ENCODE measurements around the gene SNTG2.

Gene SNTG2

DNA sequence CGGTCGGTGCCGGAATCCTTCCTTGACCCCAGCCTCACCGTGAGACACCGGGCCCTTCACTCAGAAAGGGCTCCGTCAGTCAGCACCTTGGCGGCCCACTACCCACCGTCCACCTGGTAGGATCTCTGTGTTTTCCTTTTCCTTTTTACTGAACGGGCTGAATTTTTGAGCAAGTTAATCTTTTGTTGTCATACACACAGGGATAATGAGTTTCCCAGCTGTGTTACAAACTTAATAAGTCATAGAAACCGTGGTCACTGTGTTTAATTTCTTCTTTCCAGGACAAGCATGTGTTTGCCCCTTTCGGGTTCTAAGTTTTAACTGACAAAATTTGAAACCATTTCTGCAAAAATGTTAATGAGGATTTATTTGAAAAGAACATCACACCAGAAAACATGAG is 423.6 kb downstream of the SNTG2 start:
- Histone ChIP-seq H3K4me1 (ENCODE audit: insufficient read depth, low read length, poor library complexity, severe bottlenecking) (peaks cover 4% of the 10 kb centered on the region), H3K27me3 (ENCODE audit: insufficient read depth, low read length, poor library complexity, severe bottlenecking) (no peaks in the 10 kb centered on the region), H3K9me3 (ENCODE audit: insufficient read depth, low read depth, low read length) (no peaks in the 10 kb centered on the region), H3K4me3 (ENCODE audit: low read length, poor library complexity, severe bottlenecking) (no peak overlapping the region), H3F3A (ENCODE audit: low read depth) (no peaks in the 10 kb centered on the region), H4K20me1 (ENCODE audit: insufficient read depth, low read length, poor library complexity, severe bottlenecking) (no peaks in the 10 kb centered on the region), H3K79me2 (ENCODE audit: insufficient read depth, low read length) (no peaks in the 10 kb centered on the region), H3K36me3 (ENCODE audit: insufficient read depth, low read length) (no peaks in the 10 kb centered on the region), H2AFZ (ENCODE audit: low read length) (no peak overlapping the region), H3K4me2 (ENCODE audit: low read depth, low read length, poor library complexity, severe bottlenecking) (no peak overlapping the region), H3K9me2 (replicated peaks; ENCODE audit: low read depth, low read length) (no peaks in the 10 kb centered on the region), H3K9ac (ENCODE audit: low read depth, low read length, poor library complexity, severe bottlenecking) (no peak overlapping the region)
- TF ChIP-seq, protein P1, sequence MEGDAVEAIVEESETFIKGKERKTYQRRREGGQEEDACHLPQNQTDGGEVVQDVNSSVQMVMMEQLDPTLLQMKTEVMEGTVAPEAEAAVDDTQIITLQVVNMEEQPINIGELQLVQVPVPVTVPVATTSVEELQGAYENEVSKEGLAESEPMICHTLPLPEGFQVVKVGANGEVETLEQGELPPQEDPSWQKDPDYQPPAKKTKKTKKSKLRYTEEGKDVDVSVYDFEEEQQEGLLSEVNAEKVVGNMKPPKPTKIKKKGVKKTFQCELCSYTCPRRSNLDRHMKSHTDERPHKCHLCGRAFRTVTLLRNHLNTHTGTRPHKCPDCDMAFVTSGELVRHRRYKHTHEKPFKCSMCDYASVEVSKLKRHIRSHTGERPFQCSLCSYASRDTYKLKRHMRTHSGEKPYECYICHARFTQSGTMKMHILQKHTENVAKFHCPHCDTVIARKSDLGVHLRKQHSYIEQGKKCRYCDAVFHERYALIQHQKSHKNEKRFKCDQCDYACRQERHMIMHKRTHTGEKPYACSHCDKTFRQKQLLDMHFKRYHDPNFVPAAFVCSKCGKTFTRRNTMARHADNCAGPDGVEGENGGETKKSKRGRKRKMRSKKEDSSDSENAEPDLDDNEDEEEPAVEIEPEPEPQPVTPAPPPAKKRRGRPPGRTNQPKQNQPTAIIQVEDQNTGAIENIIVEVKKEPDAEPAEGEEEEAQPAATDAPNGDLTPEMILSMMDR (conservative IDR thresholded peaks at IDR 0.05; ENCODE audit: low read length), result no peak
- TF ChIP-seq EZH2phosphoT487 (IDR thresholded peaks at IDR 0.05; ENCODE audit: borderline replicate concordance), result no peak

DNA sequence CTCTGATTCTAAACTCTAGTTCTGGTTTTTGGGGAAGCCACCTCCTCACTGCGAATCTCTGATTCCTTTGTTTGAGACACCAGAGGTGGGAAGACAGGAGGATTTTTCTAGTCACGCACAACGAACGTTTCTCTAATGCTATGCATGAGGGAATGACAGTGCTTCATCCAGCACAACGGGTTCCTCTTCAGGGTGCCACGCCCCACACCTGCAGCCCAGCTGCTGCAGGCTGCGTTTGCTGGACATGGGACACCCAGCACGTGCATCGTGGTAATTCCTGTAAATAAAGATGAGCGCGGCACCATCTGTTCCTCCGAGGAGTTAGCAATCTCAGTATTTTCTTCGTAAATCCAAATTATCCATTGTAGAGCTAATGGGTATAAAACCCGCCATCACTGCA is 425.1 kb downstream of the SNTG2 start:
- Histone ChIP-seq H3K9me3 (ENCODE audit: insufficient read depth, low read depth, low read length) (no peaks in the 10 kb centered on the region), H3K4me1 (ENCODE audit: insufficient read depth, low read length, poor library complexity, severe bottlenecking) (peaks cover 4% of the 10 kb centered on the region), H3K9me2 (replicated peaks; ENCODE audit: low read depth, low read length) (no peaks in the 10 kb centered on the region), H3K27me3 (ENCODE audit: insufficient read depth, low read length, poor library complexity, severe bottlenecking) (no peaks in the 10 kb centered on the region), H3K36me3 (ENCODE audit: insufficient read depth, low read length) (no peaks in the 10 kb centered on the region), H3K79me2 (ENCODE audit: insufficient read depth, low read length) (no peaks in the 10 kb centered on the region), H3K4me3 (ENCODE audit: low read length, poor library complexity, severe bottlenecking) (no peak overlapping the region), H4K20me1 (ENCODE audit: insufficient read depth, low read length, poor library complexity, severe bottlenecking) (no peaks in the 10 kb centered on the region), H2AFZ (ENCODE audit: low read length) (no peak overlapping the region), H3F3A (ENCODE audit: low read depth) (no peaks in the 10 kb centered on the region), H3K4me2 (ENCODE audit: low read depth, low read length, poor library complexity, severe bottlenecking) (no peak overlapping the region), H3K9ac (ENCODE audit: low read depth, low read length, poor library complexity, severe bottlenecking) (no peak overlapping the region)
- TF ChIP-seq, protein P1 (conservative IDR thresholded peaks at IDR 0.05; ENCODE audit: low read length), result no peak
- no peak for TF ChIP-seq EZH2phosphoT487 (IDR thresholded peaks at IDR 0.05; ENCODE audit: borderline replicate concordance)

DNA sequence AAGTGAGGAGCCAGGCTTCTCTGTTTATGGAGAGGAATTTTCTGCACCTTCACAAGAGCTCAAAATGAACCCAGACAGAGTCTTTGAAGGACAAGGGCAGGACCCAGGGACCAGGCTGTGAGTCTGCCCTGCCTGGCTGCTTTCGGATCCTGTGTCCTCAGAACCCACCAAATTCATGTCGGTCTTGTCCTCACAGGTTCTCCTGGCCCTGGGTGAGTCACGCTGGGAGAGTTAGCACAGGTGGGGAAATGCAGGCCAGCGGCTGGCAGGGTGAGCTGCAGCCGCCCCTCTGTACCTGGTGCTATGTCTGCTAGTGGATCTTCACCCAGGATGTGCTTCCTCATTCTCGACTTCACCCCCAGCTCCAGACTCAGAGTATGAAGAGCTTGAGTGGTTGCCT is 426.8 kb downstream of the SNTG2 start:
- Histone ChIP-seq H3K36me3 (ENCODE audit: insufficient read depth, low read length) (no peaks in the 10 kb centered on the region), H3K9me2 (replicated peaks; ENCODE audit: low read depth, low read length) (no peaks in the 10 kb centered on the region), H3K79me2 (ENCODE audit: insufficient read depth, low read length) (no peaks in the 10 kb centered on the region), H3K4me2 (ENCODE audit: low read depth, low read length, poor library complexity, severe bottlenecking) (no peak overlapping the region), H2AFZ (ENCODE audit: low read length) (no peak overlapping the region), H3K4me3 (ENCODE audit: low read length, poor library complexity, severe bottlenecking) (no peak overlapping the region), H4K20me1 (ENCODE audit: insufficient read depth, low read length, poor library complexity, severe bottlenecking) (no peaks in the 10 kb centered on the region), H3F3A (ENCODE audit: low read depth) (no peaks in the 10 kb centered on the region), H3K9me3 (ENCODE audit: insufficient read depth, low read depth, low read length) (no peaks in the 10 kb centered on the region), H3K4me1 (ENCODE audit: insufficient read depth, low read length, poor library complexity, severe bottlenecking) (peaks cover 11% of the 10 kb centered on the region), H3K9ac (ENCODE audit: low read depth, low read length, poor library complexity, severe bottlenecking) (no peak overlapping the region), H3K27me3 (ENCODE audit: insufficient read depth, low read length, poor library complexity, severe bottlenecking) (no peaks in the 10 kb centered on the region)
- no peak for TF ChIP-seq EZH2phosphoT487 (IDR thresholded peaks at IDR 0.05; ENCODE audit: borderline replicate concordance)
- TF ChIP-seq, protein P1 (conservative IDR thresholded peaks at IDR 0.05; ENCODE audit: low read length), result no peak
